HG03442 (cell line): ENCODE data around the gene IGF2BP3.

ENCODE experiments used
- ATAC-seq: cut with Tn5 transposase; IDR thresholded peaks from one replicate; pipeline ENCODE4 v1.9.1; 2021; ENCODE audit warnings: mild to moderate bottlenecking, moderate library complexity; ENCODE audit not compliant: unreplicated experiment

Gene IGF2BP3

DNA sequence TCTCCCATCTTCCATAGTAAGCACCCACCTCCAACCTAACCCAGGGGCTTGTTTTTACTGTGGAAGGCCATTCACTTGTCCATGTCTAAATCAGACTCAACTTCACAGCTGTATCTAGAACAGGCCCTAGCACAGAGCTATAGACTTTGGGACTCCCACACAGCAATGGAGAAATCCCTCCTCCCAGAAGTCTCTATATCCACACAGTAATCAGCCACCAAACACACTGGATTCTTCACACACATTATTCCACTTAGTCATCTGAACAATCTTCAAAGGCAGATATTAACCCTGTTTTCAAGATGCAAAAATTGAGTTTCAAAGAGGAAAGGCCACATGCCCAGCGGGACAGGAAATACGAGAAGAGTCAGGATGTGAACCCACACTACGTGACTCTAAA is 89.3 kb downstream of the IGF2BP3 start:
- ATAC-seq, result no peak

GRCh38 chr7:23380556-23380955 is 89.7 kb downstream of the IGF2BP3 start:
- ATAC-seq, result no peak

DNA sequence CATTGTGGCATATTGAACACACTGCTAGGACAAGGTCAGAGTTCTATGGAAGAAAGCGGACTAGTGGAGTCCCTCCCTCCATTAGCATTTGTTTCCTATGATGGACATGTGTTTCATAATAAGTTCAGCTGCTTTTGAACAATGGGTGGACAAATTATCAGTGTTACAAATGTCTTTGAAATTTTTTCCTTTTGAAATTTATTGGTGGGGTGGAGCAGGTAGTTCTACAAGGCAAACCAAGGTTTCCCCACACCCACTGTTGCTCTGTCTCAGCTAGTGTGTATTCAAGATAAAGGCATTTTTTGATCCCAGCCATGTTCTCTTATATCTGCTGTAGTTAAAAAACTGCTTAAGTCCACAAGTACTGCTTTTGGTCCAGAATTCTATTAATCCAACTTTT is 91.3 kb downstream of the IGF2BP3 start:
- no peak for ATAC-seq

GRCh38 chr7:23377134-23377533 is 93.2 kb downstream of the IGF2BP3 start:
- ATAC-seq, result no peak

GRCh38 chr7:23373151-23374004 is 96.9 kb downstream of the IGF2BP3 start:
- ATAC-seq, result peak; percentile 67

- ATAC-seq, result no peak
Observed at GRCh38 chr7:23372611-23373010, 97.7 kb downstream of the IGF2BP3 start.

DNA sequence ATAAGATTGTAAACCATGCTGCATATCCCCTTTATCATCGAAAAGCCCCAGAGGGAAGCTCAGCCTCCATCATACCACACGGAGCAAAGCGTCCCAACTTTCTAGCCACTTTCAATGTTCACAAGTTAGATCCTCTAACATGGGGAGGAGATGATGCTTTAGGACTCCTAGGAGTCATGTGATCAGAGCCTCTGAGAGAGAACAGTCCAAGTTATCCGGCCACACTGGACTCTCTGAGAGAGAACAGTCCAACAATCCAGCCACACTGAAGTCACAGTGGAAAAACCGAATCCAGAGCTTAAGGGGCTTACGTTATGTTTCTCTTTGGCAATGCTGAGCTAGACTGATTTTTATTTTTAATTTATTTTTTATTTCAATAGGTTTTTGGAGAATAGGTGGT is 98.6 kb downstream of the IGF2BP3 start:
- ATAC-seq, result no peak

DNA sequence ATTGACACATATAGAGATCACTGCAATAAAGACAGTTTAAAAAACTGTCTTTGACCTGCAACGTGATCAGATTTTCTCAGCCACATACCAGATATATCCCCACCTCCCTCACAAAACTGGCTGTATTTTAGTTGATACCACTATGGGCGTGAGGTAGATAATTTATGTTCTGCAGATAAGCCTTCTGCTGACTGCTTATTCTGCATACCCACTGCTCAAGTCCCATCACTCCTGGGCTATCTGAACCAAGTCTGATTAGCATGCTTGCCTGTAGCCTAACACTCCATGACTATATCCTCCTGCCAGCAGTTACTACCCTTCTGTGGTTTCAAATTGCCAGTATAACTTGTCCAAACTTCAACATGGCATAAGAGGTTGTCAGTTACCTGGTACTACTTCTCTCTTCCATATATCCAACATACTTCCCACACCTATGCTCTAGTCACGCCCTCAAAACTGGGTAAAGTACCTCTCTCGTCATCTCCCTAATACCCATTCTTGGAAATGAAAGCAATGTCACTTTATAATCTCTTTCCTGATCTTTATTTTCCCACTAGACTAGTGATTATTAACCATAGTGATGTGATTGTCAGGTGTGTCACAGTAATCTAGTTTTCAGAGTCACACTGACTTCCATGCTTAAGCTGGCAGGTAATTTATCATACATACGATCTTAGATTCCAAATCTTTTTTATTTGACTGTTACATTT is 100.4 kb downstream of the IGF2BP3 start:
- ATAC-seq, result no peak

GRCh38 chr7:23369100-23369499 is 101.2 kb downstream of the IGF2BP3 start:
- ATAC-seq, result no peak

DNA sequence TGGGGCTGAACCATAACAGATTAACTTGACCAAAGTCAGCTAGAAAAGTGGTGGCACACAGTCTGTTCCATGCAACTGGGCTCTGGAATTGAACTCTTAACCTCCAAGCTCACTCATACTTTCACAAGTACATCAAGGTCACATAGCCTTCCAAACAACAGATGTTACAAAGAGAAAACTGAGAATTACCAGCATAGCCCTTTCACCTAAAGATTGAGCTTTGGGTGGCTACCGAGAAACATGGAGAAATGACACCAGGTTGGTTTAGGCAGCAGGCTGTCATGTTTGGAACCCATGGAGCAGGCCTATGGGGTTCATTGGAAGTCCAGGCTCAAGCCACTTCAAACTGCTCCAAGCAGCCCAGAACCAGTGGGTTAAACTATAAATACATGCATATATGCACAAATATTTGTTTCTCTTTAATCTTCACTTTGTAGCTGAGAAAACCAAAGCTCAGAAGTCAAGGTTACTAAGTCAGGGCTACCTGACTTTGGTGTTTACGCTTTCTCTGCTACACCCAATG is 112.1 kb downstream of the IGF2BP3 start:
- ATAC-seq, result no peak

DNA sequence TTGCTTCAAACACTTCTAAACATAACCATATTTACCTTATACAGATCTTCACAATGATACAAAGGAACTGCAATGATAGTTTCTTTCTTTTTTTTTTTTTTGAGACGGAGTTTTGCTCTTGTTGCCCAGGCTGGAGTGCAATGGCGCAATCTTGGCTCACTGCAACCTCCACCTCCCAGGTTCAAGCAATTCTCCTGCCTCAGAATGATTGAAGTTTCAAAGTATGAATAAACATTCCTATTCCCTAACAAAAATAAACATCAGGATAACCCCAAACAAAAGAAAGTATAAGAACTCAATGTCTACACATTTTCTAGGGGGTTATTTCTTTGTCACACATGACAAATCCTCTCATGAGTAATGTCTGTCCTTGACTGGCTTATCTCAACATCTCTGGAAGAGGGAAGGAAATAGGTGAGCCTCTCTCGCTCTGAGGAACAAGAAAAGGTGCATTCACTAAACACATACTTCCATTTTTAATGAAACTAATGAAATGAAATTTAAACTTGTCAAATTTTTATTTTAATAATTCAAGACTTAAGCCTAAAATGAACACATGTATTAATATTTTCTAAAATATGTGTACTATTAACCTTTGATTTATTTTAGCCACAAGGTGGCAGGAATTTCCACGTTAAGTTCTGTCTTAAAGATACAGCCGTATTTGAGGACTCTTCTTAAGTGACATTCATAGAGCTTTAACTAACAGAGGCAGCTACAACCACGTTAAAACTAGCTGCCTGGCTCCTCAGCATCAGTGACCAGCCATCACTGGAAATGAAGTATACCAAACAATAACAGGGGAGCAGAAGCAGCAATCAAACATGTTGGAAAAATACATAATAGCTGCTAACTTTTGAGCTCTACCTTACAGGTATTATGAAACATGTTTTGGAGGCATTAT is 112.8 kb downstream of the IGF2BP3 start:
- peak; percentile 33 for ATAC-seq

- no peak for ATAC-seq
Observed at GRCh38 chr7:23356726-23357125, 113.6 kb downstream of the IGF2BP3 start.

DNA sequence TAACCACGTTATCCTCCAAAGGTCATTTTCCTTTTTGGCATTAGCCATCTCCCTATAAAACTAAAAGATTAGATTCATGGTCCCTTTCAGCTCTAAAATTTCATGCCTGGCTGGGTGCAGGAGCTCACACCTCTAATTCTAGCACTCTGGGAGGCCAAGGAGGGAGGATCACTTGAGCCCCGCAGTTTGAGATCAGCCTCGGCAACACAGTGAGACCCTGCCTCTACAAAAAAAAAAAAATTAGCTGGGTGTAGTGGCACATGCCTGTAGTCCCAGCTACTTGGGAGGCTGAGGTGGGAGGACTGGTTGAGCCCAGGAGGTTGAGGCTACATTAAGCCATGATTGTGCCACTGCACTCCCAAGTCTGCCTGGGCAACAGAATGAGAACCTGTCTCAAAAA is 114.1 kb downstream of the IGF2BP3 start:
- no peak for ATAC-seq

GRCh38 chr7:23353172-23353571 is 117.1 kb downstream of the IGF2BP3 start:
- ATAC-seq, result peak; percentile 84

DNA sequence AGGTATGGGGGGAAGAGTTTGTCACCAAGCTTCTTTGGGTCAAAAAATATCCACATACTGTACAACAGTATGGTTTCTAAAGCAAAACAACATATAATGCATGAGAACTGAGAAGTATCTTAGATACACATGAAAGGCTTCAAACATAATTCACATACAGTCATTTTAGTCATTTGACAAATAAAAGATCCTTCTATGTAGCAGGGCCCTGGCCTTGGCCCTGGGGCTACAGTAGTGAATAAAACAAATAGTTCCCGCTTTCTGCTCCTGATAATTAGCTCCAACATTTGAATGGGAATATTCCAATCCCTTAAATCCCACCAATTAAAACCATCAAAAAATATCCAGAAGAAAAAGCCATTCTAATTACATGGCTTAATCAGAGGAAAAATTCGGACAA is 119.8 kb downstream of the IGF2BP3 start:
- ATAC-seq, result no peak

DNA sequence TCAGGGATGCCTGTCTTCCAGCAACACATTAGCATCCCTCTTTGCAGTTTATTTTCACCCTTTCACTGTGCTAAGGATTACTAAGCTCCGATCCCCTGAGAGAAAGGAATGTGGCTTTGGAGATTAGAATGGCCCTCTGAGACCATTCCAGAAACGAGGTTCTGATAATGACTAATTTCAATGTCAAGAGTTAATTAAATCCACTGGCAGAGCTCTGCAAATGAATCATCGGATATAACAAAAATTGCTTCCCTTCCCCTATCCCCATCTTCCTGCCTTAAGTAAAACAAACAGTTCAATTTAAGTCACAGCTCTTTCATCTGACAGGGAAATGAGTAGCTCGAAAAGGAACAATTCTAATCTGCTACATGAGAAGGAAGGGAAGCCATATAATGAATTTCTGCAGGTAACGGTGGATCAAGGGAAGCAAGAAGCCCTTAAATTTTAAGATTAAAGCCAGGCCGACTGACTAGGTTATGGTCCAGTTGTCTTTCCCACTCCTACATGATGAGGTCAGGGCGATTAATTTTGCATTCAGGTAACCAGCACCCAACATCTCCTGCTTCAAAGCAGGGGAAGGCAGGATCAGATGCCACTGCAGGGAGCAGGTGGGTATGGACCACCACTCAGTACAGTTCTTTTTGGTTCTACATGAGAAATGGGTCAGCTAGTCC is 120.7 kb downstream of the IGF2BP3 start:
- no peak for ATAC-seq

DNA sequence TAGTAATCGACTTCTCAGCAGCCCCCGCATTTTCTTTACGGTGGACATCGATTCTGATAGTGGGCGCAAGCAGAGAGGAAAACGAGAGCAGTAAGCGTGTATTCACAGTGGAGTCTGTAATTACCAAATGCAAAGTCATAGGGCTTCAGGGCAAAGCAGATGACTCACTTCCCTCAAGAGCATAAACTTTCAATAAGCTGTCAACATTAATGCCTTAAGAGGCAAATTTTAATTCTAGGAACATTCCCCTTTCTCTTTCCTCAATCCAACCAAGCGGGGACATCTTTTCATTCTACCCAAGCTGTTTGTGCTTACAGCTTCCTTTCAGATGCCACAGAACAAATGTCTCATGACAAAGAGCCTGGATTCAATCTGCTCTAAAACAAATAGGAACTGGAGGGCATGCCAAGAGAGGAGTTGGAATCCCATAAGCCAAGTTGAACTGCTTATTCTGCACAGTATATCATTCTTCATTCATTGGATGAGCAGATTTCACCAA is 122.6 kb downstream of the IGF2BP3 start:
- ATAC-seq, result no peak

DNA sequence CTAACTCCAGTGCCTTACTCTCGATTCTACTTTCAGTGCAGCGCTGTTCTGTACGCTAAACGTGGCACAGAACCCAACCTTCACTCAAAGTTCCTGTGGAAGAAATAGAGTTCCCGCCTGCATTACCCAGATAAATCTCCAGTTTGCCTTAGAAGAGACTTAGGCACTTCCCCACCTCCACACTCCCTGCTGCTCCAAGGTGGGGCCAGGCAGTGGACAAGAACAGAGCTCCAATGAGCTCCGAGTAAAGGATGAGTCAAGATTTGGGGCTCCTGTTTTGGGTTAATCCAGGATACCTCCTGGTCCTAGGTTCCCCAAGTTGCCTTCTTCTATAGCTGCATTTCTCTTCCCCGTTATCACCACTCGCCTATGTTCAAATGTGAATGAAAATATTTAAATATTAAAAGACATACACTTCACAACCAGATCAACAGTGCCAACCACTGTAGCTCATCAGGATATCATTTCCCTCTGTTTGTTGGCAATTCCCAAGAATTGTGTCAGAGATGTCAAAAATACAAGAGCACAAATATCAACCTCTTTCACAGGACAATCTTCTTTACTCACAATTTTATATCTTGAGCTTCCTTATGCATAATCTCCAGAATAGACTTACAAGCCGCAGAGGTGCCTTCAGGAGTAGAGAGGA is 123.1 kb downstream of the IGF2BP3 start:
- ATAC-seq, result no peak

DNA sequence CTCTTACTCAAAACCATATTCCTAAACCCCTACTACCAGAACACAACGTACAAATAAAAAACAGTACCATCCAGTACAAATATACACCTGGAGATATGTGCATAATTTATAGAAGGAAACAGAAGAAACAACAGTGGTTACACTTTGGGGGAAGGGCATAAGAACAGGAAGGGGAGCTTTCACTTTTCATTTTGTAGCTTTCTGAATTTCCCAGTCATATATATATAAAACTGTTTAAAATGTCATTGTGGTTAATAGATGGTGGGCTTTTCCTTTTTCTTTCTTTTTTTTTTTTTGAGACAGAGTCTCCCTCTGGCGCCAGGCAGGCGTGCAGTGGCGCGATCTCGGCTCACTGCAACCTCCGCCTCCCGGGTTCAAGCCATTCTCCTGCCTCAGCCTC is 124.0 kb downstream of the IGF2BP3 start:
- no peak for ATAC-seq

DNA sequence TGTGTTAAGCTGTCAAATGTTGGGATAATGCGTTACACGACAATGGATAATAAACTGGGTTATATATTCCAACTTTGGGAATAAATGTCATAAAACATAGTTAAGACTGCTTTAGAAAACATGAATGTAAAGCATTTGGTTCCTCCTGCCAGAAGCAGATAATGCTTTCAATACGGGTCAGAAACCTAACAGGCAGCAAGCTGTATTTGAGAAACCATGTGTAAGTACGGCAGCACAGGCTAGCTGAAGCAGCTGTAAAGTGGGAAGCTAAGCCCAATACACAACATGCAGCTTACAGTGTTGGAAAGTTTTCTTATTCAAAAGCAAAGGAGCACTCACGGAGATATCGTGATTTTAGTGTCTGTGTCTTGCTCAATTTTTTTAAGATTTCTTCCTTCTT is 124.7 kb downstream of the IGF2BP3 start:
- ATAC-seq, result no peak
